ENCODE measurements around the gene ADGRG4. TPM values are rescaled to one million over a fixed set of nuclear protein-coding genes. Genes with fewer than 3 reads are reported as not detected.

ADGRG4 gene
- total RNA-seq, 1 experiment from 2014 or later: not detected

DNA sequence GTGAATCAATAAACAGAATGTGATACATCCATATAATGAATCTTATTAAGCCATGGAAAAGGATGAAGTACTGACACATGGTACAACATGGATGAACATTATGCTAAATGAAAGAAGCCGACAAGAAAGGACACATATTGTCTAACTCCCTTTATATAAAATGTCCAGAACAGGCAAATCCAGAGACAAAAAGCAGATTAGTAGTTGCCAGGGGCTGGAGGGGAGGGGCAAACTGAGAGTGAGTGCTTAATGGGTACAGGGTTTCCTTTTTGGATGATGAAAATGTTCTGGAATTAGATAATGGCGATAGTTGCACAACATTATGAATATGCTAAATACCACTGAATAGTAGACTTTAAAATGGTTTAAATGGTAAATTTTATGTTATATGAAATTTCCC, 17.4 kb downstream of the ADGRG4 start:
- Histone ChIP-seq H3K27ac (ENCODE audit: low read length) (no peak overlapping the region), H3K4me1 (ENCODE audit: control insufficient read depth, insufficient read depth, low read length) (no peaks in the 10 kb centered on the region), H3K4me3 (ENCODE audit: low read depth in 2 of 2, low read length in 2 of 2) (no peak overlapping the region), H3K9me3 (ENCODE audit: control insufficient read depth, insufficient read depth, low read depth, low read length) (no peaks in the 10 kb centered on the region), H3K27me3 (ENCODE audit: control insufficient read depth, insufficient read depth, low read length) (no peaks in the 10 kb centered on the region), H3K36me3 (ENCODE audit: control insufficient read depth, insufficient read depth, low read length) (no peaks in the 10 kb centered on the region)
- ATAC-seq (no peak), DNase-seq (ENCODE audit: low read depth, low spot score) (no peak)
- intact Hi-C loops (cut with micrococcal nuclease; ENCODE audit: unreplicated experiment): no loop called here
- TF ChIP-seq CTCF (IDR thresholded peaks at IDR 0.05) (no peak), TCF7L2 (IDR thresholded peaks at IDR 0.05; ENCODE audit: low read depth, low read length) (no peak), SIN3A (IDR thresholded peaks at IDR 0.05; ENCODE audit: borderline replicate concordance, insufficient read depth, low read depth, low read length) (no peak), POLR2AphosphoS5 (IDR thresholded peaks at IDR 0.05; ENCODE audit: low read depth, low read length) (no peak), REST (IDR thresholded peaks at IDR 0.05; ENCODE audit: insufficient read depth in 1 of 2, low read depth in 2 of 2, low read length in 1 of 2) (no peak)
- POLR2A ChIA-PET: no interaction called here
- BruUV-seq (replicated peaks): no TSS peak
- CTCF ChIA-PET: no interaction called here
- in situ Hi-C loops (cut with HindIII; ENCODE audit: low pct_unique_long_range_greater_than_20kb, low sequenced_read_pairs): no loop called here

DNA sequence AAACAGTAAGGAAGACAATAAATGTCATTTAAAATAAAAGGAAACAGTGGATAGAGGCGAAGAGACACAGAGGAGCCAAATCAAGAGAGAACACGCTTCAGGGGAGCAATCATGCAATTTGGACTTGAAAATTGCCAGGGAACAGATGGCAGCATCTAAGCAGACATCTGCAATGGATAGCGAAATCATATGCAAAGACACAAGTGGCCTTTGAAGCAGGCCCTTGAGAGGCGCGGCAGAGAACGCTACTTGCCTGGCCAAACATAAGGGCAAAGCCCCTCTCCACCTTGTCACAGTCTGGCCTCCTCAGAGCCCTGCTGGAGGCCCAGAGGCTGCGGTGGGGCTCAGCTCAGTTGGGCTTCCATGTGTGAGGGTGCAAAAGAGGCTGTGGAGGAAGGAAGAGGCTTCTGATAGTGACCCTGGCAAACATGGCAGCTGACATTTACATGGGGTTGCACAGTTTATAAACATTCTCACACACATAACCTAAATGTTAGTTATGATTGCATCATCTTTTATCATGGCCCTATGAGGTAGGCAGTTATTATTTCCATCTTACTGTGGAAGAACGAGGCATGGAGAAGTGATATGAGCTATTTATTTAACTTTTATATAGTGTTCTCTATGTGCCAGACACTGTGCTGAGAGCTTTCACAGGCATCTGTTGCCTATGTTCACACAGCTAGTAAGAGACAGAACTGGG, 18.3 kb downstream of the ADGRG4 start:
- Histone ChIP-seq H3K4me3 (ENCODE audit: low read depth in 2 of 2, low read length in 2 of 2) (no peak overlapping the region), H3K9me3 (ENCODE audit: control insufficient read depth, insufficient read depth, low read depth, low read length) (no peaks in the 10 kb centered on the region), H3K4me1 (ENCODE audit: control insufficient read depth, insufficient read depth, low read length) (no peaks in the 10 kb centered on the region), H3K27me3 (ENCODE audit: control insufficient read depth, insufficient read depth, low read length) (no peaks in the 10 kb centered on the region), H3K27ac (ENCODE audit: low read length) (no peak overlapping the region), H3K36me3 (ENCODE audit: control insufficient read depth, insufficient read depth, low read length) (no peaks in the 10 kb centered on the region)
- DNase-seq (ENCODE audit: low read depth, low spot score): no peak
- ChIA-PET CTCF (no interaction called here), POLR2A (no interaction called here)
- no peak for ATAC-seq
- in situ Hi-C loops (cut with HindIII; ENCODE audit: low pct_unique_long_range_greater_than_20kb, low sequenced_read_pairs): no loop called here
- BruUV-seq (replicated peaks): no TSS peak
- intact Hi-C loops (cut with micrococcal nuclease; ENCODE audit: unreplicated experiment): no loop called here
- TF ChIP-seq CTCF (IDR thresholded peaks at IDR 0.05) (no peak), SIN3A (IDR thresholded peaks at IDR 0.05; ENCODE audit: borderline replicate concordance, insufficient read depth, low read depth, low read length) (no peak), REST (IDR thresholded peaks at IDR 0.05; ENCODE audit: insufficient read depth in 1 of 2, low read depth in 2 of 2, low read length in 1 of 2) (no peak), POLR2AphosphoS5 (IDR thresholded peaks at IDR 0.05; ENCODE audit: low read depth, low read length) (no peak), TCF7L2 (IDR thresholded peaks at IDR 0.05; ENCODE audit: low read depth, low read length) (no peak)
